Fibroblast of lung (primary cell): ENCODE measurements around the gene HNF1B. TPM values are rescaled to one million over a fixed set of nuclear protein-coding genes. Genes with fewer than 3 reads are reported as not detected.

ENCODE experiments used
- DNase-seq, 2 donors: peaks; one replicate each; pipeline versions ENCODE4 v3.0.0 to v3.0.0-alpha.2; 2010; ENCODE audit warnings: low read depth in 2 of 2
- H2AFZ ChIP-seq: 2 replicates; pipeline ENCODE4 v1.5.1; 2012; ENCODE audit warnings: low read length, control low read depth, inconsistent platforms
- H3K27ac ChIP-seq: 2 replicates; pipeline ENCODE4 v1.5.1; 2011; ENCODE audit warnings: low read length, control low read depth; ENCODE audit not compliant: insufficient read depth
- H3K27me3 ChIP-seq: 2 replicates; pipeline ENCODE4 v1.5.1; 2011; ENCODE audit warnings: mild to moderate bottlenecking, low read length; ENCODE audit not compliant: control insufficient read depth, insufficient read depth
- H3K36me3 ChIP-seq: 2 replicates; pipeline ENCODE4 v1.5.1; 2011; ENCODE audit warnings: low read length; ENCODE audit not compliant: control insufficient read depth, insufficient read depth
- H3K4me1 ChIP-seq: 2 replicates; pipeline ENCODE4 v1.5.1; 2011; ENCODE audit warnings: low read length; ENCODE audit not compliant: control insufficient read depth, insufficient read depth; ENCODE audit errors: extremely low read depth
- H3K4me2 ChIP-seq: 2 replicates; pipeline ENCODE4 v1.5.1; 2011; ENCODE audit warnings: low read length, control low read depth; ENCODE audit not compliant: insufficient read depth; ENCODE audit errors: extremely low read depth
- H3K4me3 ChIP-seq, 4 experiments: fragments of 200-600 bp in 1 of 4; sonication (generic) in 1 of 4; replicated peaks in 1 of 4; 2 replicates each; pipeline ENCODE4 v1.5.1; 2011 to 2016; ENCODE audit warnings: low read length in 4 of 4, low read depth in 3 of 4, mild to moderate bottlenecking in 3 of 4, control low read depth in 2 of 4, inconsistent platforms in 1 of 4, mixed read lengths in 1 of 4; ENCODE audit not compliant: insufficient read depth in 1 of 4; ENCODE audit errors: control extremely low read depth in 1 of 4
- H3K79me2 ChIP-seq: 2 replicates; pipeline ENCODE4 v1.5.1; 2012; ENCODE audit warnings: mild to moderate bottlenecking, low read length, inconsistent platforms; ENCODE audit not compliant: control insufficient read depth, insufficient read depth
- H3K9ac ChIP-seq: 2 replicates; pipeline ENCODE4 v1.5.1; 2011; ENCODE audit warnings: mild to moderate bottlenecking, low read length, control low read depth; ENCODE audit not compliant: insufficient read depth
- H3K9me3 ChIP-seq: 2 replicates; pipeline ENCODE4 v1.5.1; 2012; ENCODE audit warnings: low read depth, low read length; ENCODE audit not compliant: control insufficient read depth, insufficient read depth
- H4K20me1 ChIP-seq: 2 replicates; pipeline ENCODE4 v1.5.1; 2011; ENCODE audit warnings: low read length; ENCODE audit not compliant: control insufficient read depth, insufficient read depth; ENCODE audit errors: extremely low read depth
- CTCF ChIP-seq, 2 donors: IDR thresholded peaks in 1 of 2; conservative IDR thresholded peaks in 1 of 2; 1 replicate in 1 of 2; 2 replicates in 1 of 2; pipeline ENCODE4 v1.5.1; 2011 to 2012; ENCODE audit warnings: low read length in 2 of 2, control low read depth in 1 of 2, inconsistent platforms in 1 of 2, low read depth in 1 of 2, mild to moderate bottlenecking in 1 of 2
- EZH2 ChIP-seq: IDR thresholded peaks from 2 replicates; pipeline ENCODE4 v1.5.1; 2012; ENCODE audit warnings: low read length, control low read depth, mild to moderate bottlenecking; ENCODE audit errors: missing control alignments
- polyA plus RNA-seq, 2 donors: library from polyadenylated mRNA; depleted of rRNA in 1 of 2; stranded (reverse) in 1 of 2; unstranded in 1 of 2; fragments of >200 nt; gene quantifications; 2 replicates each; pipeline ENCODE4 v1.2.1, GENCODE V29; 2011 to 2012; ENCODE audit warnings: missing spikeins in 1 of 2
- total RNA-seq: library from RNA; depleted of rRNA; stranded (reverse); fragments of >200 nt; gene quantifications from 2 replicates; pipeline ENCODE4 v1.2.1, GENCODE V29; 2014

The HNF1B gene
- total and polyA plus RNA-seq, 2 donors (not counting 1 experiment from before 2014, with no cell fraction given) = not detected

- no peaks in the 10 kb centered on the region for H3K79me2 ChIP-seq
- H3K9me3 ChIP-seq = no peaks in the 10 kb centered on the region
- no peaks in the 10 kb centered on the region for H3K4me1 ChIP-seq
Measured at GRCh38 chr17:37759014-37759637, 14.3 kb upstream of the HNF1B start.

GRCh38 chr17:37756051-37756450, 11.2 kb upstream of the HNF1B start:
- no peak overlapping the region for H2AFZ ChIP-seq
- H3K27me3 ChIP-seq = peaks cover 12% of the 10 kb centered on the region
- no peak overlapping the region for H3K4me3 ChIP-seq

More at GRCh38 chr17:37759014-37759637, 14.3 kb upstream of the HNF1B start:
- H3K27ac ChIP-seq = no peak overlapping the region
- H3K27me3 ChIP-seq = peaks cover 13% of the 10 kb centered on the region
- no peak overlapping the region for H3K9ac ChIP-seq
- no peak overlapping the region for H2AFZ ChIP-seq
- TF ChIP-seq EZH2 (no peak), CTCF (conservative IDR thresholded peaks at IDR 0.05 in 1 of 2, IDR thresholded peaks at IDR 0.05 in 1 of 2; ENCODE audit: low read depth in 1 of 2, low read length in 2 of 2) (no peak)
- no peak overlapping the region for H3K4me2 ChIP-seq
- DNase-seq = no peak
- H4K20me1 ChIP-seq = no peaks in the 10 kb centered on the region
- no peaks in the 10 kb centered on the region for H3K36me3 ChIP-seq
- no peak overlapping the region for H3K4me3 ChIP-seq

GRCh38 chr17:37755455-37755854, 10.6 kb upstream of the HNF1B start:
- no peak overlapping the region for H3K4me2 ChIP-seq
- no peaks in the 10 kb centered on the region for H4K20me1 ChIP-seq
- peaks cover 14% of the 10 kb centered on the region for H3K27me3 ChIP-seq
- no peaks in the 10 kb centered on the region for H3K36me3 ChIP-seq
- no peaks in the 10 kb centered on the region for H3K4me1 ChIP-seq
- no peak overlapping the region for H3K4me3 ChIP-seq
- H2AFZ ChIP-seq = no peak overlapping the region
- no peak overlapping the region for H3K27ac ChIP-seq
- TF ChIP-seq EZH2 (no peak), CTCF (conservative IDR thresholded peaks at IDR 0.05 in 1 of 2, IDR thresholded peaks at IDR 0.05 in 1 of 2; ENCODE audit: low read depth in 1 of 2, low read length in 2 of 2) (no peak)
- H3K9ac ChIP-seq = no peak overlapping the region
- H3K9me3 ChIP-seq = no peaks in the 10 kb centered on the region
- no peaks in the 10 kb centered on the region for H3K79me2 ChIP-seq
- DNase-seq = no peak

More at GRCh38 chr17:37756051-37756450, 11.2 kb upstream of the HNF1B start:
- Histone ChIP-seq H3K36me3 (no peaks in the 10 kb centered on the region), H3K4me1 (no peaks in the 10 kb centered on the region), H3K27ac (no peak overlapping the region), H3K4me2 (no peak overlapping the region), H4K20me1 (no peaks in the 10 kb centered on the region), H3K79me2 (no peaks in the 10 kb centered on the region), H3K9ac (no peak overlapping the region), H3K9me3 (no peaks in the 10 kb centered on the region)
- TF ChIP-seq EZH2 = no peak
- TF ChIP-seq CTCF (conservative IDR thresholded peaks at IDR 0.05 in 1 of 2, IDR thresholded peaks at IDR 0.05 in 1 of 2; ENCODE audit: low read depth in 1 of 2, low read length in 2 of 2) = no peak
- DNase-seq = peak in 1 of 2 donors; percentile 25
